HG02884 (cell line): ENCODE data around the gene ZNF526.
"Not testable (repeated sequence)": the region's sequence is repeated elsewhere in the genome, so short reads cannot be mapped to it uniquely, and the experiment has no call there.

Source experiments
- ATAC-seq: cut with Tn5 transposase; IDR thresholded peaks from one replicate; pipeline ENCODE4 v1.9.1; 2021; ENCODE audit warnings: mild to moderate bottlenecking, moderate library complexity; ENCODE audit not compliant: unreplicated experiment

Gene ZNF526

GRCh38 chr19:42257842-42258241, 37.7 kb downstream of the ZNF526 start:
- not testable (repeated sequence) for ATAC-seq

- ATAC-seq = no peak
Observed at GRCh38 chr19:42261763-42262162, 41.7 kb downstream of the ZNF526 start.

GRCh38 chr19:42266105-42266504, 46.0 kb downstream of the ZNF526 start:
- not testable (repeated sequence) for ATAC-seq

GRCh38 chr19:42266928-42267603, 47.0 kb downstream of the ZNF526 start:
- ATAC-seq = not testable (repeated sequence)

GRCh38 chr19:42267644-42268141, 47.6 kb downstream of the ZNF526 start:
- ATAC-seq = no peak

GRCh38 chr19:42268142-42268703, 48.1 kb downstream of the ZNF526 start:
- ATAC-seq = peak; percentile 49

- ATAC-seq = peak; percentile 72
Observed at GRCh38 chr19:42268704-42269477, 48.8 kb downstream of the ZNF526 start, which contains the start of gene CIC. Gene CIC, plus strand, starts transcription at chr19:42269252. Its CDS starts 2,532 bp downstream, at chr19:42271784.

- ATAC-seq = no peak
Observed at GRCh38 chr19:42269478-42270345, 49.6 kb downstream of the ZNF526 start.

- ATAC-seq = no peak
Observed at GRCh38 chr19:42270346-42271044, 50.4 kb downstream of the ZNF526 start.

GRCh38 chr19:42271045-42271419, 50.9 kb downstream of the ZNF526 start:
- no peak for ATAC-seq

- no peak for ATAC-seq
Observed at GRCh38 chr19:42271861-42272534, 51.9 kb downstream of the ZNF526 start.

GRCh38 chr19:42272535-42272897, 52.4 kb downstream of the ZNF526 start:
- no peak for ATAC-seq

- ATAC-seq = no peak
Observed at GRCh38 chr19:42272989-42273406, 52.9 kb downstream of the ZNF526 start.

- no peak for ATAC-seq
Observed at GRCh38 chr19:42273407-42274064, 53.4 kb downstream of the ZNF526 start.

GRCh38 chr19:42274065-42274682, 54.1 kb downstream of the ZNF526 start:
- ATAC-seq = no peak

- ATAC-seq = no peak
Observed at GRCh38 chr19:42275103-42275502, 55.0 kb downstream of the ZNF526 start.

- ATAC-seq = no peak
Observed at GRCh38 chr19:42275517-42275916, 55.4 kb downstream of the ZNF526 start.

- ATAC-seq = no peak
Observed at GRCh38 chr19:42276284-42276683, 56.2 kb downstream of the ZNF526 start.

GRCh38 chr19:42276821-42277220, 56.7 kb downstream of the ZNF526 start:
- ATAC-seq = no peak
